GM20000 (cell line): ENCODE results near the gene TGFB3.

Source experiments
- DNase-seq: peaks from one replicate; pipeline ENCODE4 v3.0.0; 2012; ENCODE audit warnings: low spot score
- TF ChIP-seq, protein P1 (sequence below): IDR thresholded peaks from 2 replicates; pipeline ENCODE4 v1.5.1; 2012; ENCODE audit warnings: mild to moderate bottlenecking, control low read depth; ENCODE audit errors: extremely low read depth, missing control alignments

The TGFB3 gene

DNA sequence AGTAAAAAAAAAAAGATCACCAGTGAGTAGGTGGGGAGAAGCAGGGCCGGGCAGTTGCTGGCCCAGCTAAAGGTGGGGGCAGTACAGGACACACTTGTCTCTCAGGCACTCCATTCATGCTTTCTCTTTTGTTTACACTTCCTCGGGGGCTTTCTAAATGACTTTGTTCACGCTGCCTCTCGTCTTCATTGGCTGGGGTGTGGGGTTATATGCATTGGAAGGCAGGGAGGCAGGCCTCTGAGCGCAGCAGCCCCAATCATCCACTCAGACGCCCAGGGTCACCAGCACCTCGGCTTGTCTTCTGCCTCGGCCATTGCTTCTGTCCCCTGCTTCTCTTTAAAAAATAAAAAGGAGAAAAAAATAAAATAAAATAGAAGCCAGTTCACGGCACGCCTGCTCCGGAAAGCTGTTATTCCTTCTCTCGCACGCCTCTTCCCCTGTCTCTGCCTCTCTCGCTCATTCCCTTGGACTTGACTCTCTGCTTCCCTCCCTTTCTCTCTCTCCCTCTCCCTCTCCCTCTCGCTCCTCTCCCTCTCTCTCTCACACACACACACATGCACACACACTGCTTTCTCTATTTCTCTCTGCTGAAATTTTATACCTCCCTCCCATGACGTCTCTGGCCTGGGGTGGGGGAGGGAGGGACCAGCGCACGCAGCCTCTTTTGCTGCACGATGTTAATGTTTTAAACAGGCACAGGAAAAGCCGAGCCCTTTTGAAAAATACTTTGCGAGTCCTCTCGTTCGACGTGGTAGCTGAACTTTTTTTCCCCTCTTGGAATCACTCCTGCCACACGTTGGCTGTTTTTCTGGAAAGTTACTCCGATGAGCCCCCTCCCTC, at the start of gene TGFB3:
Gene TGFB3, minus strand, starts transcription at position 570 of the 840 bp plus-strand sequence. CDS start 1,102 bp downstream, outside the sequence.
- DNase-seq, result peak; percentile 92

GRCh38 chr14:76024211-76024907, 42.6 kb upstream of the TGFB3 start:
- no peak for DNase-seq
- TF ChIP-seq, protein P1, sequence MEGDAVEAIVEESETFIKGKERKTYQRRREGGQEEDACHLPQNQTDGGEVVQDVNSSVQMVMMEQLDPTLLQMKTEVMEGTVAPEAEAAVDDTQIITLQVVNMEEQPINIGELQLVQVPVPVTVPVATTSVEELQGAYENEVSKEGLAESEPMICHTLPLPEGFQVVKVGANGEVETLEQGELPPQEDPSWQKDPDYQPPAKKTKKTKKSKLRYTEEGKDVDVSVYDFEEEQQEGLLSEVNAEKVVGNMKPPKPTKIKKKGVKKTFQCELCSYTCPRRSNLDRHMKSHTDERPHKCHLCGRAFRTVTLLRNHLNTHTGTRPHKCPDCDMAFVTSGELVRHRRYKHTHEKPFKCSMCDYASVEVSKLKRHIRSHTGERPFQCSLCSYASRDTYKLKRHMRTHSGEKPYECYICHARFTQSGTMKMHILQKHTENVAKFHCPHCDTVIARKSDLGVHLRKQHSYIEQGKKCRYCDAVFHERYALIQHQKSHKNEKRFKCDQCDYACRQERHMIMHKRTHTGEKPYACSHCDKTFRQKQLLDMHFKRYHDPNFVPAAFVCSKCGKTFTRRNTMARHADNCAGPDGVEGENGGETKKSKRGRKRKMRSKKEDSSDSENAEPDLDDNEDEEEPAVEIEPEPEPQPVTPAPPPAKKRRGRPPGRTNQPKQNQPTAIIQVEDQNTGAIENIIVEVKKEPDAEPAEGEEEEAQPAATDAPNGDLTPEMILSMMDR, result no peak

More for the DNA sequence above, at the start of gene TGFB3:
- TF ChIP-seq, protein P1, result no peak

DNA sequence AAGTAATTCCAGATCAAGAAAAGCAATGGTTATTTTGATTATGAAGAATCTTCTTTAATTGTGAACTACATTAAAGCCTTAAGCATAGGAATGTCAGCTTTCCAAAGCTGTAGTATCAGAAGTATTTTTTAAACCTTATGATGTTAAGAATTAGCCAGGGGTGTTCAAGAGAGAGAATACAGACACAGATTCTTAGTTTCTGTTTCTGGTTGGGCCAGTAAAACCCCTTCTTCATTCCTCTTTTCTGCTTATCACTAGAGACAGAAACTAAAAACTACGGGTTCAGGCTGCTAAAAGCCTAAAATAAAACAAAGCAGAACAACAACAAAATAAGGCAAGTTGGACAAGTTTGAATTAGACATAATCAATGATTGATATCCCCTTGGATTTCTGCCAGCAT, 42.0 kb upstream of the TGFB3 start:
- DNase-seq, result no peak
- TF ChIP-seq, protein P1, result no peak

DNA sequence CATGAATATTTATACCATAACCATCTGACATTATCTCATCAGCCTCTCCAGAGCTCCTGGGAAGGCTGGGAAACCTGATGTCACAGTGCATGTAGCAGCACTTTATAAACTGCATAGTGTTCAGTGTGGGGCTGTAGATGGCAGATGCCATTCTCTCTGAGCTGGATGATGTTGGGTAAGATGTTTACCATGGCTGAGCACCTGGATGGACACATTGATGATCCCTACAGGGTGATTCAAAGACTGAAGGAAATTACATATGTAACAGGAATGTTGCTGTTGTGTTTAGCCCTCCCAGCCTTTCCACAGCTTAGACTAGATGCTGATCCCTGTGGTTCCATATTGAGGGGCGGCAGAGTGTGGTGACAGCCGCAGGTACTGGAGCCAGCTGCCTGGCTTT, 41.2 kb upstream of the TGFB3 start:
- TF ChIP-seq, protein P1, result no peak
- DNase-seq, result no peak

- TF ChIP-seq, protein P1, result no peak
- DNase-seq, result no peak
Observed at GRCh38 chr14:76019676-76020075, 37.9 kb upstream of the TGFB3 start.

DNA sequence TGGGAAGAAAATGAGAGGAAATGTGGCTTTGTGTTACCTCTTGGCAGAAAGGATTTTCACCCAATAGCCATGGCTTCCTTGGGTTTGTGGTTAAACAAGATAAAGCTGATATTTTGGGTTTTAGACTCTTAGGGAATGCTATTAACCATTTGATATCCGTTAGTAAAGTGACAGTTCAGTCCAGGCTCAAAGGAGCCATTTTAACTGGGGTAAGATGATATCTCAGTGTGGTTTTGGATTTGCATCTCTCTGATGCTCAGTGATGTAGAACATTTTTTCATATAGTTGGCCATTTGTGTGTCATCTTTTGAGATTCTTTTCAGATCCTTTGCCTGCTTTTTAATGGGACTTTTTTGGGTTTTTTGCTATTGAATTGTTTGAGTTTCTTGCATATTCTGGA, 33.9 kb upstream of the TGFB3 start:
- TF ChIP-seq, protein P1, result no peak
- DNase-seq, result no peak

DNA sequence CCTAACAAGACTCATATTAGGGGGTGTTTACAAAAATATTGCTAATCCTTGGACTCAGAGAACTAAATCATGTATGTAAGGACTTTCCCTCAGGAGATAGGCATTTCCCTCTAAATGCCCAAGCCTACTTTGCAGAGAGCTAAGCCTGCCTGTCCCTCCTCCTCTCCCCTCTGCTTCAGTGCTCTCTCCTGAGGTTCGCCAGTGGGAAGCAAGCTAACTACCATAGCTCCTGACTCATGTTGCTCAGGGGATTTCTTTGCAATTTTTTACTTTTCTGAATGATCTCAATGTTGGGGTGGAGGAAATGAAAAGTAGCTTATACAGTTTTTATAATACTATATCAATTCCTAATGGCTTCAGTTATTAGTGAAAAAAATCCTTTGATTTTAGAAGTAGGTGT, 33.4 kb upstream of the TGFB3 start:
- DNase-seq, result no peak
- TF ChIP-seq, protein P1, result no peak
